ENCODE measurements around the gene ATP13A2. TPM values are rescaled to one million over a fixed set of nuclear protein-coding genes. Genes with fewer than 3 reads are reported as not detected.
A peak's percentile ranks its signal among the peaks of the same experiment; 100 is the strongest.

Gene ATP13A2
- total RNA-seq, 1 experiment from 2014 or later, result 50.9 TPM

GRCh38 chr1:16973215-16973614, 38.5 kb downstream of the ATP13A2 start:
- Histone ChIP-seq H3K36me3 (ENCODE audit: insufficient read depth, low read length, poor library complexity, severe bottlenecking) (no peaks in the 10 kb centered on the region), H3K4me3 (ENCODE audit: low read depth, low read length, poor library complexity, severe bottlenecking) (no peak overlapping the region), H3K27me3 (replicated peaks; ENCODE audit: insufficient read depth, low read depth, low read length, poor library complexity) (no peaks in the 10 kb centered on the region), H3K4me1 (ENCODE audit: insufficient read depth, low read length, poor library complexity, severe bottlenecking) (no peaks in the 10 kb centered on the region), H3K9me3 (ENCODE audit: low read depth, low read length, poor library complexity, severe bottlenecking) (no peaks in the 10 kb centered on the region), H3K27ac (ENCODE audit: low read depth, low read length, poor library complexity, severe bottlenecking) (no peak overlapping the region)
- CTCF ChIA-PET, result no interaction called here
- intact Hi-C loops (cut with micrococcal nuclease; ENCODE audit: unreplicated experiment), result no loop called here
- DNase-seq (ENCODE audit: low spot score), result no peak
- no TSS peak for BruUV-seq (replicated peaks)
- no peak for TF ChIP-seq CTCF (conservative IDR thresholded peaks at IDR 0.05; ENCODE audit: low read depth, low read length)
- TF ChIP-seq EZH2 (IDR thresholded peaks at IDR 0.05; ENCODE audit: borderline replicate concordance, low read depth, low read length, poor library complexity, severe bottlenecking), result no peak
- POLR2A ChIA-PET (ENCODE audit: low non-redundant PET), result no interaction called here

GRCh38 chr1:16972189-16972895, 39.4 kb downstream of the ATP13A2 start:
- BruUV-seq (replicated peaks), result TSS peak; percentile 82
- no peak for TF ChIP-seq EZH2 (IDR thresholded peaks at IDR 0.05; ENCODE audit: borderline replicate concordance, low read depth, low read length, poor library complexity, severe bottlenecking)
- TF ChIP-seq CTCF (conservative IDR thresholded peaks at IDR 0.05; ENCODE audit: low read depth, low read length), result no peak

GRCh38 chr1:16971341-16972188, 40.2 kb downstream of the ATP13A2 start:
- TF ChIP-seq EZH2 (IDR thresholded peaks at IDR 0.05; ENCODE audit: borderline replicate concordance, low read depth, low read length, poor library complexity, severe bottlenecking) (no peak), CTCF (conservative IDR thresholded peaks at IDR 0.05; ENCODE audit: low read depth, low read length) (no peak)
- CTCF ChIA-PET, result no interaction called here
- Histone ChIP-seq H3K4me3 (ENCODE audit: low read depth, low read length, poor library complexity, severe bottlenecking) (no peak overlapping the region), H3K27me3 (replicated peaks; ENCODE audit: insufficient read depth, low read depth, low read length, poor library complexity) (no peaks in the 10 kb centered on the region), H3K36me3 (ENCODE audit: insufficient read depth, low read length, poor library complexity, severe bottlenecking) (no peaks in the 10 kb centered on the region), H3K27ac (ENCODE audit: low read depth, low read length, poor library complexity, severe bottlenecking) (no peak overlapping the region), H3K4me1 (ENCODE audit: insufficient read depth, low read length, poor library complexity, severe bottlenecking) (no peaks in the 10 kb centered on the region), H3K9me3 (ENCODE audit: low read depth, low read length, poor library complexity, severe bottlenecking) (no peaks in the 10 kb centered on the region)
- POLR2A ChIA-PET (ENCODE audit: low non-redundant PET), result no interaction called here
- intact Hi-C loops (cut with micrococcal nuclease; ENCODE audit: unreplicated experiment), result no loop called here
- no peak for DNase-seq (ENCODE audit: low spot score)
- BruUV-seq (replicated peaks), result no TSS peak

More at GRCh38 chr1:16972189-16972895, 39.4 kb downstream of the ATP13A2 start:
- H3K4me1 ChIP-seq (ENCODE audit: insufficient read depth, low read length, poor library complexity, severe bottlenecking), result no peaks in the 10 kb centered on the region
- H3K9me3 ChIP-seq (ENCODE audit: low read depth, low read length, poor library complexity, severe bottlenecking), result no peaks in the 10 kb centered on the region
- intact Hi-C loops (cut with micrococcal nuclease; ENCODE audit: unreplicated experiment), result no loop called here
- no peaks in the 10 kb centered on the region for H3K27me3 ChIP-seq (replicated peaks; ENCODE audit: insufficient read depth, low read depth, low read length, poor library complexity)
- H3K4me3 ChIP-seq (ENCODE audit: low read depth, low read length, poor library complexity, severe bottlenecking), result no peak overlapping the region
- no peak overlapping the region for H3K27ac ChIP-seq (ENCODE audit: low read depth, low read length, poor library complexity, severe bottlenecking)
- ChIA-PET POLR2A (ENCODE audit: low non-redundant PET) (no interaction called here), CTCF (interaction anchor here (0.6 kb wide), 1 partner anchor 12 kb away, joined by 3 read pairs; no protein-coding TSS in a partner anchor)
- H3K36me3 ChIP-seq (ENCODE audit: insufficient read depth, low read length, poor library complexity, severe bottlenecking), result no peaks in the 10 kb centered on the region
- no peak for DNase-seq (ENCODE audit: low spot score)

All from A673 (cell line).